Activated naive CD4-positive, alpha-beta T cell treated with anti-CD3 and anti-CD28 coated beads, Interleukin-2, amount 10 ng/mL, durations not matched to agents 7 days and 5 days (primary cell): ENCODE measurements around the gene STX1A.
"Not testable (repeated sequence)": the region's sequence is repeated elsewhere in the genome, so short reads cannot be mapped to it uniquely, and the experiment has no call there.

Source experiments
- CTCF ChIA-PET: fragments of 350-600 bp; sonication (Branson Sonifier 250); formaldehyde crosslinking; loops from one replicate; lab custom pipeline; 2021; ENCODE audit warnings: antibody characterized with exemption; lab: Charles Lee
- DNase-seq: peaks from one replicate; pipeline ENCODE4 v3.0.0-alpha.2; 2020
- H3K27ac Mint-ChIP-seq: one replicate; pipeline ENCODE4 v1.8.0; 2021; ENCODE audit warnings: mild to moderate bottlenecking, moderate library complexity, mixed read lengths
- H3K27me3 Mint-ChIP-seq: one replicate; pipeline ENCODE4 v1.8.0; 2021; ENCODE audit warnings: mild to moderate bottlenecking, mixed read lengths
- H3K36me3 Mint-ChIP-seq: one replicate; pipeline ENCODE4 v1.8.0; 2021; ENCODE audit warnings: mixed read lengths
- H3K4me1 Mint-ChIP-seq: one replicate; pipeline ENCODE4 v1.8.0; 2021; ENCODE audit warnings: mixed read lengths
- H3K4me3 Mint-ChIP-seq: one replicate; pipeline ENCODE4 v1.8.0; 2021; ENCODE audit warnings: mild to moderate bottlenecking, moderate library complexity, mixed read lengths
- H3K9me3 Mint-ChIP-seq: one replicate; pipeline ENCODE4 v1.8.0; 2021; ENCODE audit warnings: mixed read lengths

STX1A gene

DNA sequence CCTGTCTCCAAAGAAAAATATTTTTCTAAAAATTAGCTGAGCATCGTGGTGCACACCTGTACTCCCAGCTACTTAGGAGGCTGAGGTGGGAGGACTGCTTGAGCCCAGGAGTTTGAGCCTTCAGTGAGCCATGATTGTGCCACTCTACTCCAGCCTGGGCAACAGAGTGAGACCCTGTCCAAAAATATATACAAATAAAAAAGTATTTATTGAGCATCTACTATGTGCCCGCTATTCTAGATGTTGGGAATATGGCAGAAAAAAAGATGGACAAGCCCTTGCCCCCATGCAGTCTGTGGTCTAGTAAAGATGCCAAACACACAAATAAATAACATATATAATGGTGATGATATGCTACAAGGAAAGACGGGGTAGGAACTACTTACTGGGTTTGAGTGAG lies 4.3 kb upstream of the STX1A start:
- H3K4me1 Mint-ChIP-seq = peaks cover 4% of the 10 kb centered on the region
- H3K9me3 Mint-ChIP-seq = no peaks in the 10 kb centered on the region
- no peak overlapping the region for H3K27ac Mint-ChIP-seq
- CTCF ChIA-PET = interaction anchor here (3.0 to 3.7 kb wide), 2 partner anchors 114 to 118 kb away, joined by 18 to 61 read pairs; no protein-coding TSS in a partner anchor
- H3K36me3 Mint-ChIP-seq = no peaks in the 10 kb centered on the region
- no peak overlapping the region for H3K4me3 Mint-ChIP-seq
- no peak for DNase-seq
- peaks cover 50% of the 10 kb centered on the region for H3K27me3 Mint-ChIP-seq

DNA sequence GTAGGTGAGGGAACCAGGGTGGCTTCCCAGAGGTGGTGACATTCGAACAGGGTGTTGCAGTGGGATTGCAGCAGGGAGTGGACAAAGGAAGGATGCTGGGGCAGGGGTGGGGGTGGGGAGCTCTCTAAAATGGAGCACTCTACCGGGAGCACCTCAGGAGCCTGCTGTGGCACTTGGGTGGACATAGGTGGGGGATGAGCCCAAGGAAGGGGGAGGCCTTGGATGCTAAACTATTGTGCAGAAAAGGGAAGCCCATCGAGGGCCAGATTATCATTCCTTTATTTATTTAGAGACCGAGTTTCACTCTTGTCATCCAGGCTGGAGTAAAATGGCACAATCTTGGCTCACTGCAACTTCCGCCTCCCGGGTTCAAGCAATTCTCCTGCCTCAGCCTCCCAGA lies 3.3 kb upstream of the STX1A start:
- H3K27me3 Mint-ChIP-seq = peaks cover 58% of the 10 kb centered on the region
- H3K27ac Mint-ChIP-seq = no peak overlapping the region
- DNase-seq = no peak
- no peaks in the 10 kb centered on the region for H3K9me3 Mint-ChIP-seq
- H3K4me3 Mint-ChIP-seq = no peak overlapping the region
- no peaks in the 10 kb centered on the region for H3K36me3 Mint-ChIP-seq
- peaks cover 13% of the 10 kb centered on the region for H3K4me1 Mint-ChIP-seq
- CTCF ChIA-PET = interaction anchor here (0.8 to 2.1 kb wide), 2 partner anchors 13 to 116 kb away, joined by 3 to 7 read pairs; no protein-coding TSS in a partner anchor

DNA sequence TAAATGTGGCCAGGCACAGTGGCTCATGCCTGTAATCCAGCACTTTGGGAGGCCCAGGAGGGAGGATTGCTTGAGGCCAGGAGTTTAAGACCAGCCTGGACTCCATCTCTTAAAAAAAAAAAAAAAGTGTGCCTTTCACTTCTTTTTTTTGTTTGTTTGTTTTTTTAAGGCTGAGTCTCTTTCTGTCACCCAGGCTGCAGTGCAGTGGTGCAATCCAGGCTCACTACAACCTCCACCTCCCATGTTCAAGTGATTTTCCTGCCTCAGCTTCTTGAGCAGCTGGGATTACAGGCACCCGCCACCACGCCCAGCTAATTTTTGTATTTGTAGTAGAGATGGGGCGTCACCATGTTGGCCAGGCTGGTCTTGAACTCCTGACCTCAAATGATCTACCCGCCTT lies 2.7 kb upstream of the STX1A start:
- Mint-ChIP-seq H3K4me1 (peaks cover 19% of the 10 kb centered on the region), H3K27me3 (peaks cover 63% of the 10 kb centered on the region)
- not testable (repeated sequence) for H3K36me3 Mint-ChIP-seq, DNase-seq, H3K27ac Mint-ChIP-seq, H3K4me3 Mint-ChIP-seq, H3K9me3 Mint-ChIP-seq
- CTCF ChIA-PET = interaction anchor here (2.1 kb wide), 1 partner anchor 116 kb away, joined by 7 read pairs; no protein-coding TSS in a partner anchor

DNA sequence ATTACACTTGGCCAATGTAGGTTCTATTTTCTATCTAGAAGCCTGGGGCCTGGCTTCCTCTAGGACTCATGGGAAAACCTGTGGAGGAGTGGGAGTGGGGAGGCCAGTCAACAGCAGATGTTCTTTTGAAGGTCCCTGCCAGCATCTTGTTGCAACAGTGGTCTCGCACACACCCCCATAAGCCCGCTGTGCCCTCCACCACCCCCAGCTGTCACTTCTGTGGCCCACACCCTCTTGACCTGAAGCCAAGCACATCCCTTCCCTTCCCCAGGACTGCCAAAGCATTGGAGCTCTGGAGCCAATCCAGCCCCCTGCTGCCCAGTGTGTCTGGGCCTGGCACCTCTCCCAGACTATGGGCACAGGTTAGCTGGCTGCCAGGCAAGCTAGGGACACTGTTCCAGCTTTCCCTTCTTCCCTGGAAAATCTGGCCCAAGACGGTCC lies 1.9 kb upstream of the STX1A start:
- H3K9me3 Mint-ChIP-seq = no peaks in the 10 kb centered on the region
- peaks cover 65% of the 10 kb centered on the region for H3K27me3 Mint-ChIP-seq
- CTCF ChIA-PET = interaction anchor here (2.1 kb wide), 1 partner anchor 115 kb away, joined by 7 read pairs; no protein-coding TSS in a partner anchor
- no peak overlapping the region for H3K4me3 Mint-ChIP-seq
- no peak for DNase-seq
- H3K4me1 Mint-ChIP-seq = peaks cover 25% of the 10 kb centered on the region
- H3K36me3 Mint-ChIP-seq = peaks cover 3% of the 10 kb centered on the region
- H3K27ac Mint-ChIP-seq = no peak overlapping the region

DNA sequence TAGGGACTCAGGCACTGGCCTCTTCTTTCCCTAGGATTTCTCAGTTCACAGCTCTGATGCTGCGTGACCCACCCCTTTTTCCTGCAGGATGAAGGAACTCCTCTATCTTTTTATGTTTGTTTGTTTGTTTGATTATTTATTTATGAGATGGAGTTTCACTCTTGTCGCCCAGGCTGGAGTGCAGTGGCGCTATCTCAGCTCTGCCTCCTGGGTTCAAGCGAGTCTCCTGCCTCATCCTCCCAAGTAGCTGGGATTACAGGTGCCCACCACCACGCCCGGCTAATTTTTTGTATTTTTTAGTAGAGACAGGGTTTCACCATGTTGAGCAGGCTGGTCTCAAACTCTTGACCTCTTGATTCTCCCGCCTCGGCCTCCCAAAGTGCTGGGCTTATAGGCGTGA lies 974 bp upstream of the STX1A start:
- CTCF ChIA-PET = interaction anchor here (0.6 to 1.5 kb wide), 2 partner anchors 12 to 119 kb away, joined by 3 read pairs; no protein-coding TSS in a partner anchor
- H3K4me1 Mint-ChIP-seq = peaks cover 33% of the 10 kb centered on the region
- H3K36me3 Mint-ChIP-seq, H3K9me3 Mint-ChIP-seq, H3K27ac Mint-ChIP-seq, DNase-seq: not testable (repeated sequence)
- H3K27me3 Mint-ChIP-seq = peaks cover 75% of the 10 kb centered on the region
- H3K4me3 Mint-ChIP-seq = peak overlapping the region; percentile 76

DNA sequence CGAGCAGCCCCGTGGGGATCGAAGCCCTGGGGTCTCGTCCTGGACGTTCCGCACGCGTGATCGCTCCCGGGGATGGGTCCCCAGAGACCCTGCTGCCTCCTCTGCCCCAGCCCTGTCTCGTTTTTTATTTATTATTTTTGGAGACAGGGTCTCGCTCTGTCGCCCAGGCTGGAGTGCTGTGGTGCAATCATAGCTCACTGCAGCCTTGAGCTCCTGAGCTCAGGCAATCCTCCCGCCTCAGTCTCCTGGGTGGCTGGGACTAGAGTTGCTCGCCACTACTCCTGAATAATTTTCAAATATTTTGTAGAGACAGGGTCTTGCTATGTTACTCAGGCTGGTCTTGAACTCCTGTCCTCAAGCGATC lies 319 bp upstream of the STX1A start:
- Mint-ChIP-seq H3K36me3 (peaks cover 3% of the 10 kb centered on the region), H3K4me3 (peak overlapping the region; percentile 76), H3K4me1 (peaks cover 33% of the 10 kb centered on the region), H3K27ac (no peak overlapping the region), H3K27me3 (peaks cover 75% of the 10 kb centered on the region), H3K9me3 (no peaks in the 10 kb centered on the region)
- no peak for DNase-seq
- CTCF ChIA-PET = interaction anchor here (0.6 to 1.5 kb wide), 2 partner anchors 12 to 120 kb away, joined by 3 read pairs; no protein-coding TSS in a partner anchor

DNA sequence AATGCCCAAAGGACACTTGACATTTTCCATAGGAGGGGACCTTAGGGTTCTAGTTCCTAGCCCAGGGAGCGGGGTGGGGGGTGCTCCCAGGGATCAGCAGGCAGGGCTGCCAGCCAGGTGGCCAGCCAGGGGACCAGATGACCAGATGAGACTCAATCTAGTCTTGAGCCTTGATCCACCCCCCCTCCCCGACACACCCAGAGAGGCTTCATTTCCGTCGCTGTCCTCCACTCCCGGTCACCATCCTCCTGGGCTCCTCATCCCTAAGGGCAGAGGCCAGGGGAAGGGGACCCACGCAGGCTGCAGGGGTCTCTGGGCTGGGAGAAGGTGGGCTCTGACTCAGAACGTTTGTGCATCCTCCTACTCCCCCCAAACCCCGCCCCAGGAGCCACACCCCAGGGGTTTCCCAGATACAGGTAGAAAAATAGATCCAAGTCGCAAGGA lies 1.0 kb downstream of the STX1A start:
- H3K36me3 Mint-ChIP-seq = peaks cover 3% of the 10 kb centered on the region
- H3K27me3 Mint-ChIP-seq = peaks cover 85% of the 10 kb centered on the region
- peak overlapping the region; percentile 86 for H3K4me3 Mint-ChIP-seq
- H3K27ac Mint-ChIP-seq = no peak overlapping the region
- DNase-seq = peak; percentile 37
- CTCF ChIA-PET = interaction anchor here (1.0 to 2.4 kb wide), 2 partner anchors 18 to 112 kb away, joined by 4 to 13 read pairs; no protein-coding TSS in a partner anchor
- peaks cover 33% of the 10 kb centered on the region for H3K4me1 Mint-ChIP-seq
- H3K9me3 Mint-ChIP-seq = no peaks in the 10 kb centered on the region

DNA sequence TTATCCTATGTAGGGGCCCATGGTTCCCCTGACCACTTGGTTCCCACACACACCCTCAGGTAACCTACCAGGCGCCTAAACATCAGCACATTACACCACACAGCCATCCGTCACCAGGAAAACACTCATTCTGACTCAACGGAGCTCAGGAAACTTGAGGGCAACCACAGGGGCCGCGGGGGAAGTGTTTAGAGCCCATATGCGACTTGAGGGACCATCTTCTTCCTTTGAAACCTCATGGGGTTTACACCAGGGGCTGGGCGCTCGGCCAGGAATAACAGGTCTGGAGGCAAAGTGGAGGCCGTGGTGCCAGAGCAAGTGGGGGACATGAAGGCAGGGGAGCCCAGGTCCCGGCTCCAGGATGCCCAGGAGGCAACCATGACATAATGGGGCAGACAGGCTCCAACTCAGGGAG lies 1.5 kb downstream of the STX1A start:
- H3K9me3 Mint-ChIP-seq = no peaks in the 10 kb centered on the region
- peaks cover 87% of the 10 kb centered on the region for H3K27me3 Mint-ChIP-seq
- DNase-seq = peak; percentile 81
- H3K27ac Mint-ChIP-seq = peak overlapping the region; percentile 90
- peaks cover 3% of the 10 kb centered on the region for H3K36me3 Mint-ChIP-seq
- peak overlapping the region; percentile 86 for H3K4me3 Mint-ChIP-seq
- CTCF ChIA-PET = interaction anchor here (0.7 to 2.4 kb wide), 5 partner anchors 11 to 111 kb away, joined by 3 to 13 read pairs (median 5); no protein-coding TSS in a partner anchor
- H3K4me1 Mint-ChIP-seq = peaks cover 34% of the 10 kb centered on the region

DNA sequence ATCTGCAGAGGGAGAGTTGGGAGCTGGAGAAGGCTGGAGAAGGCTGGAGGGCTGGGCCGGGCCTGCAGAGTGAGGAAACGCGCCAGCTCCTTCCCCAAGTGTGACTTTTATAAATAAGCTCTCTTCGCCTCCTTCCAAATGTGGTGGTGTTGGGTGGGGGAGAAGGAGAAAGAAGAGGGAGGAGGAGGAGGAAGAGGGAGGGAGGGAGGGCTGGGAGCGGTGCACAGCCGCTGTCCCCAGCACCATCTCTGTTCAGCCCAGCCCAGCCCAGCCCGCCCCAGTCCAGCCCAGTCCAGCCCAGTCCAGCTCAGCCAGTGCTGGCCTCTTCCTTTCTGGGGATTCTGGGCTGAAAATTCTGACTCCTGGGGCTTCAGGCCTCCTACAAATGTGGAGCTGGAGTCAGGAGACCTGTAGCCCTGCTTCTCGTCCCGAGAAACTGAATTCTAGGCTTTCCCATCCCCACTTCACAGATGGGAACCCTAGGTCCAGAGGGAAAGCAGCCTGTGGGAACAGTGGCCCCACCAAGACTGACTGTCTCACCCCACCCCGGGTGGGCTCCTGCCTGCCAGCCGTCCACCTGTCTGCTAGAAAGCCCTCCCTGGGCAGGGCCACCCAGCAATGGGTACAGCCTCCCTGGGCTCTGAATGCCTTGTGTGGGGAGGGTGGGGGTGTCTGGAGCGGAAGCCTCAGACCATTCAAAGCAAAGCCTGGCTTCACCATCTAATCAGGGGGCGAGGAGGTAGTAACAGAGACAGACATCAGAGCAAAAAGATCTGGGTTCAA lies 2.3 kb downstream of the STX1A start:
- DNase-seq = no peak
- Mint-ChIP-seq H3K4me1 (peaks cover 39% of the 10 kb centered on the region), H3K27me3 (peaks cover 84% of the 10 kb centered on the region), H3K36me3 (peaks cover 3% of the 10 kb centered on the region), H3K9me3 (no peaks in the 10 kb centered on the region), H3K27ac (no peak overlapping the region), H3K4me3 (peak overlapping the region; percentile 86)
- CTCF ChIA-PET = interaction anchor here (0.7 to 2.4 kb wide), 6 partner anchors 8 to 111 kb away, joined by 3 to 13 read pairs (median 4); no protein-coding TSS in a partner anchor

DNA sequence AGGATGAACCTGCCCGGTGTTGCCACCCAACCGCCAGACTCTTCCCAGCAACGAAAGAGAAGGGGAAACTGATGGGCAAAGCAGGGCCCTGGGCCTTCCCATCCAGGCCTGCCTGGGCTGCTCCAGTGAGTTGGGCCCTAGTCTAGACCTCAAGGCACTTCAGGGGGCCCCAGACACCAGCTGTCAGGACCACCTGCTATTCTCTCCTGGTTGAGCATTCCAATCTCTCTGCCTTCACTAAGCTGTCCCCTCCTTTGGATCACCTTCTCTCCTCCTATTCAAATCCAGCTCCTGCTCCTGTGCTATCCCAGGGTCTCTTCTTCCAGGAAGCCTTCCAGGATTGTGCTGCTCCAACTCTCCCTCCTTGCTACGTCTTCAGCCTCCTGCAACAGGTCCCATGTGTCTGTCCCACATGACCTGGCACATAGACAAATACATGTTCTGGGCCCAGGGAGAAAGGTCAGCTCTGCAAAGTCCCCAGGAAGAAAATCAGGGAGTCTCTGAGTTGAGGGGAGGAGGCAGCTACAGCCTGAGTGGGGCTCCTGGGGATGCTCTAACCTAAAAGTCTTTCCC lies 3.1 kb downstream of the STX1A start:
- Mint-ChIP-seq H3K4me3 (no peak overlapping the region), H3K9me3 (no peaks in the 10 kb centered on the region), H3K4me1 (peaks cover 39% of the 10 kb centered on the region), H3K36me3 (peaks cover 3% of the 10 kb centered on the region), H3K27ac (no peak overlapping the region), H3K27me3 (peaks cover 82% of the 10 kb centered on the region)
- CTCF ChIA-PET = interaction anchor here (1.3 to 2.4 kb wide), 3 partner anchors 9 to 110 kb away, joined by 3 to 13 read pairs (median 4); no protein-coding TSS in a partner anchor
- no peak for DNase-seq

DNA sequence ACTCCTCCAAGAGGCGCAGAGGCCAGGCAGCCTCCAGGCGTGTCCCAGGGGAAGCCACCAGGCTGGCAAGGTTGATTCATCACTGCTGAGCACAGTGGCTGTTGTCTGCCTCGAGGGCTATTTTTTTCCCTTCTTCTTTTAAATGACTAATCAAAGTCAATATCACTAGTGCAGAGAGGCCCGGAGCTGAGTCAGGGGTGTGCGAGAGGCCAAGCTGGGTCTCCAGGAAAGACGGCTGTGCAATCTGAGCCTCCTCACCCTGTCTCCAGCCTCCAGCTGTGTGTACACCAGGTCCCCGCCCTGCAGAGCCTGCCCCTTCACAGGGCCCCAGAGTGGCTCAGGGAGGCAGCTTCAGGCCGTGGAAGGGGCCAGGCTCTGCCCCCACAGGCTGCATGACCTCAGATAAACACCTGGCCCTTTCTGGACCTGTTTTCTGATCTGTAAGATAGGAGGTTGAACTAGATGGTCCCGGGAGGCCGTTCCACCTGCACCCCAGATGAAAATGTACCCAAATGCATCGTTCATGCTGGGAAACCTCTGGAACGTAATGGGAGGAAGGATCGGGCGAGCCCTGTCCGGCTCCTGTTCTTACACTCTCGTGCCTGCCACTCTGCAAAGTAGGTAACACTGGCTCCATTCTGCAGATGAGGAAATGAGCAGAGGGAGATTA lies 3.7 kb downstream of the STX1A start:
- no peak overlapping the region for H3K27ac Mint-ChIP-seq
- peaks cover 3% of the 10 kb centered on the region for H3K36me3 Mint-ChIP-seq
- H3K9me3 Mint-ChIP-seq = no peaks in the 10 kb centered on the region
- no peak for DNase-seq
- H3K27me3 Mint-ChIP-seq = peaks cover 77% of the 10 kb centered on the region
- peaks cover 39% of the 10 kb centered on the region for H3K4me1 Mint-ChIP-seq
- CTCF ChIA-PET = interaction anchor here (1.0 to 2.4 kb wide), 3 partner anchors 20 to 109 kb away, joined by 3 to 13 read pairs (median 6); no protein-coding TSS in a partner anchor
- no peak overlapping the region for H3K4me3 Mint-ChIP-seq

DNA sequence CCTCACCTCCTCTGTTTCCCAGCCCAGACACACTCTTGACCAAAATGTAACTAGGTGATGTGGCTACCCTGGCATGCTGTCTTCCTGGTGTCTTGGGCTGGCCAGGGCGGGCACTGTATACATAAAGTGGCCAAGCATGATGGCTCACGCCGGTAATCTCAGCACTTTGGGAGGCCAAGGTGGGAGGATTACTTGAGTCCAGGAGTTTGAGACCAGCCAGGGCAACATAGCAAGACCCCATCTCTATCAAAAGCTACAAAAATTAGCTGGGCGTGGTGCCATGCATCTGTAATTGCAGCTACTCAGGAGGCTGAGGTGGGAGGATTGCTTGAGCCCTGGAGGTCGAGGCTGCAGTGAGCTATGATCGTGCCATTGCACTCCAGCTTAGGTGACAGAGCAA lies 6.2 kb downstream of the STX1A start:
- H3K27ac Mint-ChIP-seq, DNase-seq, H3K4me3 Mint-ChIP-seq, H3K36me3 Mint-ChIP-seq, H3K9me3 Mint-ChIP-seq: not testable (repeated sequence)
- H3K27me3 Mint-ChIP-seq = peaks cover 57% of the 10 kb centered on the region
- H3K4me1 Mint-ChIP-seq = peaks cover 31% of the 10 kb centered on the region
- CTCF ChIA-PET = interaction anchor here (1.1 to 2.3 kb wide), 2 partner anchors 12 kb away, joined by 4 to 10 read pairs; no protein-coding TSS in a partner anchor

DNA sequence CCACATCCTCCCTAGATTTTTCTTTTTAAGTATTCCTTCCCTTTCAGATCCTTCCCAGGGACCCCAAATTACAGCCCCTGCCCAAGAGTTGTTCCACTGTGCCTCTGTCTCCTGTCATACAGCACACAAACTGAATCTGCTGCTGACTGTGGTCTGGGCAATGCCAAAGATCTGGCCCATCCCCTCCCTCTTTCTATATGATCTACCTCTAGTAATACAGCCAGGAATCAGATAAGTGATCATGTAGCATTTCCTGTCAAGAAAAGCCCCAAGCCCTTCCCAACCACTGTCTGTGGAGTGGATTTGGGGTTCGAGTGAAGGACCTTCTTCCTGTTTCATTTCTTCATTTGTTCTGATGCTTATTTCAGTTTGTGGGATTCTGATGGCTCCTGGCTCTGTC lies 6.7 kb downstream of the STX1A start:
- Mint-ChIP-seq H3K4me1 (peaks cover 26% of the 10 kb centered on the region), H3K27me3 (peaks cover 52% of the 10 kb centered on the region), H3K9me3 (no peaks in the 10 kb centered on the region), H3K27ac (no peak overlapping the region), H3K36me3 (peaks cover 3% of the 10 kb centered on the region), H3K4me3 (no peak overlapping the region)
- CTCF ChIA-PET = interaction anchor here (2.3 kb wide), 1 partner anchor 11 kb away, joined by 10 read pairs; no protein-coding TSS in a partner anchor
- no peak for DNase-seq
